GM12873 (cell line): ENCODE measurements around the gene FHAD1.

Experiments used
- TF ChIP-seq, protein P1 (sequence below): IDR thresholded peaks from 2 replicates; pipeline ENCODE4 v1.5.1; 2012; ENCODE audit warnings: low read depth, mild to moderate bottlenecking, moderate library complexity, low read length, control low read depth; ENCODE audit not compliant: insufficient read depth; ENCODE audit errors: missing control alignments

The FHAD1 gene

DNA sequence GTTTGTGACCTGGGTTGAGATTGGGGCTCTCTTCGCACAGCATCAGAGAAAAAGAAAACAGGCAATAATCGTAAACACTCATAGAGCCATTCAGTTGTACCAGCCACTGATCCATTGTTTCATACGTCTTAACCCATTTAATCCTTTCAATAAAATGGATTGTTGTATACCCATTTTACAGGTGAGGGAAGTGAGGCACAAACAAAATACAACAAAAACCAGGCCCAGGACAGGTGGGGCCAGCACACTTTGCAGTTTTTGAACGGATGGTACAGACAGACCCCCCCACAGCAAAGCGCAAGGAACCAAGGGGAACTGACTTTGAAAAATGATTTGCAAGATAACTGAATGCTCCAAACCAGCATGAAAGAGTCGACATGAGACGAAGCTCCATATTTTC is 4.3 kb upstream of the FHAD1 start:
- TF ChIP-seq, protein P1, sequence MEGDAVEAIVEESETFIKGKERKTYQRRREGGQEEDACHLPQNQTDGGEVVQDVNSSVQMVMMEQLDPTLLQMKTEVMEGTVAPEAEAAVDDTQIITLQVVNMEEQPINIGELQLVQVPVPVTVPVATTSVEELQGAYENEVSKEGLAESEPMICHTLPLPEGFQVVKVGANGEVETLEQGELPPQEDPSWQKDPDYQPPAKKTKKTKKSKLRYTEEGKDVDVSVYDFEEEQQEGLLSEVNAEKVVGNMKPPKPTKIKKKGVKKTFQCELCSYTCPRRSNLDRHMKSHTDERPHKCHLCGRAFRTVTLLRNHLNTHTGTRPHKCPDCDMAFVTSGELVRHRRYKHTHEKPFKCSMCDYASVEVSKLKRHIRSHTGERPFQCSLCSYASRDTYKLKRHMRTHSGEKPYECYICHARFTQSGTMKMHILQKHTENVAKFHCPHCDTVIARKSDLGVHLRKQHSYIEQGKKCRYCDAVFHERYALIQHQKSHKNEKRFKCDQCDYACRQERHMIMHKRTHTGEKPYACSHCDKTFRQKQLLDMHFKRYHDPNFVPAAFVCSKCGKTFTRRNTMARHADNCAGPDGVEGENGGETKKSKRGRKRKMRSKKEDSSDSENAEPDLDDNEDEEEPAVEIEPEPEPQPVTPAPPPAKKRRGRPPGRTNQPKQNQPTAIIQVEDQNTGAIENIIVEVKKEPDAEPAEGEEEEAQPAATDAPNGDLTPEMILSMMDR, result no peak

DNA sequence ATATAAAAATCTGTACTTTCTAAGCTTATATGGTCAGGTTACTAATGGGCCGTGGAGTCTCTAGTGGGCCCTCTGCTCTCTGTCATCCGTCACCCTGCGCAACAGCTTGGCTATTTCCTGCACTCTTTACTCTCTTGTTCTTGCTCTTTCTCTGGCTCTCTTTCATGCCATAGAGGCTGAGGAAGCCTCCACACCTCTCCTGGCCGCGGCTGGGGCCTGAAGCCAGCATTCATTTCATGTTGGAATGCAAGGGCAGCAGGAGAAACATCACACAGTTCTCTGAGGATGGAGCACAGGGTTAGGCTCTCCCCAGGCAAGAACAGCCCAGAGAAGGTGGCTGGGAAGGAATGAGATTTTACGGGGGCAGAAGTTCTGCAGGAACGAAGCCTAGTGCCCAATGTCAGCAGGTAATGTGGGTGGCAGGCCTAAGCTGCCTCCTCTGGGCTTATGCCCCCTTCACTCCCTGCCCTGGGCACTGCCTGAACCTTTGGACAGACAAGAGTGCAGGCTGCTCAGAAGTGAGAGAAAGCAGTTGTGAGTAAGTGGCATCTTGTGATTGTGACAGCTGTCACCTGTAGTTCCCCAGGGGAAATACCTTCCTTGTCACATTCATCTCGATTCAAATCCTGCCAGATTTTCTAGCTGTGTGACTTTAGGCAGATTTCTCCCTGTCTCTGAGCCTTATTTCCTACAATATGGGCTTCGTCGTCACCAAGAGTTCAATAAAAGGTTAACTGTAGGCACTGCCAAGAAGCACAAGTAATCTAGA is 3.6 kb upstream of the FHAD1 start:
- TF ChIP-seq, protein P1, result no peak

DNA sequence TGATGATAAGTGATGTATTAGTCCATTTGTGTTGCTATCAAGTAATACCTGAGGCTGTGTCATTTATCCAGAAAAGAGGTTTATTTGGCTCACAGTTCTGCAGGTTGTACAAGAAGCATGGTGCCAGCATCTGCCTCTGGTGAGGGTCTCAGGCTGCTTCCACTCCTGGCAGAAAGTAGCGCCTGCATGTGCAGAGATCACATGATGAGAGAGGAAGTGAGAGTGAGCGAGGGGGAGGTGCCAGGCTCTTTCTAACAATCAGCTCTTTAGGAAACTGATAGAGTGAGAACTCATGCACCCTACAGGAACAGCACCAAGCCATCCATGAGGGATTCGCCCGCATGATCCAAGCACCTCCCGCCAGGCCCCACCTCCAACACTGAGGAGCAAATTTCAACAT is 2.2 kb upstream of the FHAD1 start:
- TF ChIP-seq, protein P1, result no peak

DNA sequence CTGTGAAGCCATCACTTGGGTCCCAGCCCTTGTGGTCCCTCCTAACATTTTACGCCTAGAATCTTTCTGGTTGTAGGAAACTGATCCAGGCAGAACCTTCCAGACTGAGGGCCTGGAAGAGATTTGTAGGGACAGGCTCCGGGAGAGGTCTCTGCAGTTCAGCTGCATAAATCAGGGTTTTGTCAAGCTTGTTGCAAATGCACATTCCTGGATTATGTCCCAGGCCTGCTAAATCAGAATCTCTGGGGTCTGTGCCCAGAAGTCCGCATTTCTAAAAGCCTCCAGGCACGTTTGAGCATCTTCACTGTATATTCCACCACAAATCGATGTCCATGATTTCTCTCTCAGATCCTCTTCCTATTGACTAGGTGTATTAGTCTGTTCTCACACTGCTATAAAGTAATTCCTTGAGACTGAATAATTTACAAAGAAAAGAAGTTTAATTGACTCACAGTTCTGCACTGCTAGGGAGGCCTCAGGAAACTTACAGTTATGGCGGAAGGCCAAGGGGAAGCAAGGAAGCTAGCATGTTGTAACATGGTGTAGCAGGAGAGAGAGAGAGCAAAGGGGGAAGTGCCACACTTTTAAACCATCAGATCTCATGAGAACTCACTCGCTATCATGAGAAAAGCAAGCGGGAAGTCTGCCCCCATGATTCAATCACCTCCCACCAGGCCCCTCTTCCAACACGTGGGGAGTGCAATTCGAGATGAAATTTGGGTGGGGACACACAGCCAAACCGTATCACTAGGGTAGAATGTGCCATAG is 1.2 kb upstream of the FHAD1 start:
- TF ChIP-seq, protein P1, result no peak

DNA sequence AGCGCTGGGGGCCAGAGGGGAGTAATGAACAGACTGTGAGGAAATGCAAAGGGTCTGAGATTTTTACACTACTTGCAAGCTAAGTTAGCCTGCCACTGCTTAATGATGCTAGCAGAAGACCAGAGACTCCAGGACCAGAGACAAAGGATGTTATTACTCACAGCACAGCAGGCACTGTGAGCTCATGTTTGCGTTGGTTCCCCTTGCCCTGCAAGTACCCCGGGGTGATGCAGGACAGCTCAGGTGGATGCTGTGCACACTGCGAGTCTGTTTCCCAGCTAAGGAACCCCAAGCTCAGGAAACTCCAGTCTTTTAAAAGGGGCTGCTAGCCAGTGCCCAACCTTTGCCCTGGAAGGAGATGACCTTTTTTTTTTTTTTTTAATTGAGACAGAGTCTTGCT is 1.2 kb downstream of the FHAD1 start:
- TF ChIP-seq, protein P1, result no peak

DNA sequence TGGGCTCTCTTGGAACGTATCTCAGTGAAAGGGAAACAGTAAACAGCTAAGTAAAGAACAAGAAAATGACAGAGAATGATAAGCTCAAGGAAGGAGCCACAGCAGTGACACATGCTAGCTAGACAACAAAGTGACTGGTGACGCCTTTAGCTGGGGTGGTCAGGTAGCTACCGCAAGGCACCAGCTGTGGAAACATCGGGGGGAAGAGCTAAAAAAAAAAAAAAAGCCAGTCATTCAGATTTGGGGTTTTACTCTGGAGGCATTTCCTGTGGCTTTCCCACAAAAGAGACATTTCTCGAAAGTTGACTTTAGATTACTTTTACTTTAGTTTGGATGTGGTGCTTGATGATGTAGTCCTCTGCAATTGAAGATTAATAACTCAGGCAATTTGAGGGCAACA is 2.1 kb downstream of the FHAD1 start:
- TF ChIP-seq, protein P1, result no peak

DNA sequence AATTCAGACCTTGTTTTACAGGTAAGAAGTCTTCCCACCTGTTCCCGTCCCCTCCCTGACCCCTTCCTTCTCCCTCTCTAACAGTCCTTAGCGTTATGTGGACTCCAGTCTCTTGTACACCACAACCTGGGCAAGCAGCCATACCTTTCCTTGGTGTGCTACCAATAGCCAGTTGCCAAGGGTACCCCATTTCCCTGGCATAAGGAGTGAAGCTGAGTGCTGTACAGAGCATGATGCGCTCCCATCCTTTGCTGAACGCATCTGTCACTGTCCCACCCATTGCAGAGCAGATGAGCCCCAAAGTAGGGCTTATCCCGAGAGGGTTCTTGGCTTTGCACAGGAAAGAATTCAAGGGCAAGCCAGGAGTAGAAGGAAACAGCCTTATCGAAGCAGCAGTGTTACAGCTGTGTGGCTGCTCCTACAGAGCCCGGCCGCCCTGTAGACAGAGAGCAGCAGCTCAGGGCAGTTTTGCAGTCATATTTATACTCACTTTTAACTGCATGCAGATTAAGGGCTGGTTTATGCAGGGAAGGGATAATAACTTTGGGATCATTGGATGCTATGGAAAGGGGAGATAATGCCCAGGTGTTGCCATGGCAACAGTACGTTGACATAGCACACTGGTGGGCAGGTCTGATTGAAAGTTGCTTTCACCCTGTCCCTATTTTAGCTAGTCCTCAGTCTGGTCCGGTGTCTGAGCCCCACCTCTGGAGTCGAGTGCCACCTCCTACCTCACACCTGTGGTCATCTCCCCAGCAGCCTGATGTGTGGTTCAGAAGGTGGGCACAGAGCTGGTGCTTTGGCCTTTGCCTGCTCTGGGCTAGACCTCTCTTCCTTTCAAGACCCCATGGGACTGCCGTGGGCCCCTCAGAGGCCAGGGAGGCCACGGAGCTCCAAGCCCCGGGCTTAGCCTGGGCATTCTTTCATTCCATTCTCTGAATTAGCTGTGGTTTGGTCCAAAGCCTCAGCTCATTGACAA is 5.1 kb downstream of the FHAD1 start:
- TF ChIP-seq, protein P1, result no peak
